SH-SY5Y (cell line): ENCODE measurements around the gene NUDC.

Source experiments
- GATA2 ChIP-seq: IDR thresholded peaks from 2 replicates; pipeline ENCODE4 v1.6.1; 2011; ENCODE audit warnings: mild to moderate bottlenecking, low read depth, low read length
- GATA3 ChIP-seq: IDR thresholded peaks from 2 replicates; pipeline ENCODE4 v1.6.1; 2011; ENCODE audit warnings: low read depth, mild to moderate bottlenecking, low read length, moderate library complexity

DNA sequence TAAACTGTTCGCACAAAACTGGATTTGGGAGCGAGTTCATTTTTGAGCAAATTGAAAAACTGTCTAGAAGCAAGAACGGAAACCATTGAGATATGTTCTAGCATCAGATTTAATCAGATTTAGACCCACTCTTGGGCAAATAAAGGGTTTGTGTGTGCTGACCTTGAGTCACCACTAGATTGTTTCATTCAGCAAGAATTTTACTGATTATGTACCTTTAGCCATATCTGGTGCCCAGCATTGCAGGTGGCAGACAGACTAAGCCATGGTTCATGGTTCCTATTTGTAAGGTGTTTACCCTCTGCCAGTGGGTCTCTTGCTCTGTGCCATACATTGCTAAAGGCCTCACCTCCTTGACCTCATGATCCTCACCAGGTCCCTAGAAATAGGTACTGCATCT is 1.4 kb downstream of the NUDC start:
- TF ChIP-seq GATA2, result no peak
- no peak for TF ChIP-seq GATA3
